Prostate gland (tissue), 2 donors: Measurements from ENCODE around the gene SCO1.

Experiments
- CTCF ChIP-seq, 4 experiments: fragments of 200-600 bp in 2 of 4; fragments of 450-650 bp in 2 of 4; sonication (generic) in 2 of 4; IDR thresholded peaks; 1 replicate in 3 of 4; 2 replicates in 1 of 4; pipeline ENCODE4 v1.5.1; 2016 to 2019; ENCODE audit warnings: antibody characterized with exemption in 4 of 4, mild to moderate bottlenecking in 2 of 4, moderate library complexity in 2 of 4
- POLR2A ChIP-seq: fragments of 450-650 bp; IDR thresholded peaks from one replicate; pipeline ENCODE4 v1.6.1; 2016; ENCODE audit warnings: antibody characterized with exemption, mild to moderate bottlenecking

GRCh38 chr17:10731408-10731879 is 34.1 kb upstream of the SCO1 start:
- TF ChIP-seq CTCF (IDR thresholded peaks at IDR 0.05) (no peak), POLR2A (no peak)
